Hepatocyte (in vitro differentiated cells): ENCODE measurements around the gene CSNK2A1.

Experiments
- EZH2 ChIP-seq: fragments of 200-600 bp; sonication (generic); IDR thresholded peaks from 2 replicates; pipeline ENCODE4 v1.6.1; 2016; ENCODE audit warnings: antibody characterized with exemption, mild to moderate bottlenecking, borderline replicate concordance
- EZH2phosphoT487 ChIP-seq: fragments of 200-600 bp; sonication (generic); IDR thresholded peaks from one replicate; pipeline ENCODE4 v1.6.1; 2018; ENCODE audit warnings: antibody characterized with exemption, mild to moderate bottlenecking, low read depth, moderate library complexity; ENCODE audit not compliant: unreplicated experiment, severe bottlenecking
- TF ChIP-seq, protein P1 (sequence below): fragments of 200-600 bp; sonication (generic); IDR thresholded peaks from 2 replicates; pipeline ENCODE4 v1.5.1; 2016; ENCODE audit warnings: antibody characterized with exemption, mild to moderate bottlenecking; ENCODE audit not compliant: poor library complexity

GRCh38 chr20:436476-436875, 107.1 kb downstream of the CSNK2A1 start:
- TF ChIP-seq EZH2, result no peak
- TF ChIP-seq, protein P1, sequence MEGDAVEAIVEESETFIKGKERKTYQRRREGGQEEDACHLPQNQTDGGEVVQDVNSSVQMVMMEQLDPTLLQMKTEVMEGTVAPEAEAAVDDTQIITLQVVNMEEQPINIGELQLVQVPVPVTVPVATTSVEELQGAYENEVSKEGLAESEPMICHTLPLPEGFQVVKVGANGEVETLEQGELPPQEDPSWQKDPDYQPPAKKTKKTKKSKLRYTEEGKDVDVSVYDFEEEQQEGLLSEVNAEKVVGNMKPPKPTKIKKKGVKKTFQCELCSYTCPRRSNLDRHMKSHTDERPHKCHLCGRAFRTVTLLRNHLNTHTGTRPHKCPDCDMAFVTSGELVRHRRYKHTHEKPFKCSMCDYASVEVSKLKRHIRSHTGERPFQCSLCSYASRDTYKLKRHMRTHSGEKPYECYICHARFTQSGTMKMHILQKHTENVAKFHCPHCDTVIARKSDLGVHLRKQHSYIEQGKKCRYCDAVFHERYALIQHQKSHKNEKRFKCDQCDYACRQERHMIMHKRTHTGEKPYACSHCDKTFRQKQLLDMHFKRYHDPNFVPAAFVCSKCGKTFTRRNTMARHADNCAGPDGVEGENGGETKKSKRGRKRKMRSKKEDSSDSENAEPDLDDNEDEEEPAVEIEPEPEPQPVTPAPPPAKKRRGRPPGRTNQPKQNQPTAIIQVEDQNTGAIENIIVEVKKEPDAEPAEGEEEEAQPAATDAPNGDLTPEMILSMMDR, result no peak
- no peak for TF ChIP-seq EZH2phosphoT487
